K562 (cell line): ENCODE measurements around the gene MTA1. TPM values are rescaled to one million over a fixed set of nuclear protein-coding genes. Genes with fewer than 3 reads are reported as not detected.

Source experiments
- ATAC-seq: fragments of 200-7000 bp; cut with Tn5 transposase; 3 replicates; pipeline ENCODE4 v1.9.1; 2020; ENCODE audit warnings: moderate library complexity
- BruUV-seq: library from RNA; stranded (reverse); fragments of 400-500 nt; replicated peaks from 2 replicates; lab custom pipeline; 2021; lab: Mats Ljungman, UMichigan
- CTCF ChIA-PET: fragments of 300-600 bp; formaldehyde crosslinking; extraction: SDS; loops from one replicate; lab custom pipeline; 2021; ENCODE audit warnings: low intra/inter-chr PET ratio; lab: Yijun Ruan, JAX
- POLR2A ChIA-PET: fragments of 300-600, 350-650 bp; sonication (Branson Sonifier 250); formaldehyde crosslinking; extraction: SDS; loops from one replicate; lab custom pipeline; 2021; ENCODE audit warnings: antibody characterized with exemption, inconsistent platforms; lab: Yijun Ruan, JAX
- DNase-seq, 4 experiments: peaks; one replicate each; pipeline versions ENCODE4 v3.0.0 to v3.0.0-alpha.2; 2011 to 2018; ENCODE audit warnings: low spot score in 3 of 4, mixed read lengths in 3 of 4; ENCODE audit errors: extremely low read depth in 1 of 4
- FAIRE-seq: peaks from 2 replicates; lab custom pipeline; 2011; peaks lifted over from hg19 to GRCh38; lab: Jason Lieb, UNC
- H2AFZ ChIP-seq: 2 replicates; pipeline ENCODE4 v1.6.0; 2011; ENCODE audit warnings: low read depth, low read length, control low read depth, inconsistent platforms
- H3K27ac ChIP-seq: fragments of 200-600 bp; 3 replicates; pipeline ENCODE4 v1.8.0; 2011; ENCODE audit warnings: low read depth, mild to moderate bottlenecking, control low read depth, inconsistent platforms, low read length, moderate library complexity, mixed read lengths; ENCODE audit errors: extremely low read depth
- H3K27me3 ChIP-seq, 2 experiments: fragments of 300-600 bp in 1 of 2; 2 replicates in 1 of 2; 3 replicates in 1 of 2; pipeline versions ENCODE4 v1.6.0 to v1.8.0; 2011; ENCODE audit warnings: inconsistent platforms in 2 of 2, low read length in 2 of 2, mild to moderate bottlenecking in 1 of 2, mixed read lengths in 1 of 2, moderate library complexity in 1 of 2; ENCODE audit not compliant: control insufficient read depth in 2 of 2, insufficient read depth in 2 of 2
- H3K36me3 ChIP-seq: fragments of 300-600 bp; 3 replicates; pipeline ENCODE4 v1.8.0; 2011; ENCODE audit warnings: mild to moderate bottlenecking, low read length, inconsistent platforms; ENCODE audit not compliant: control insufficient read depth, insufficient read depth
- H3K4me1 ChIP-seq, 2 experiments: fragments of 200-600 bp in 1 of 2; replicated peaks in 1 of 2; 2 replicates in 1 of 2; 3 replicates in 1 of 2; pipeline versions ENCODE4 v1.5.1 to v1.8.0; 2011; ENCODE audit warnings: inconsistent platforms in 2 of 2, low read length in 2 of 2, mild to moderate bottlenecking in 1 of 2, mixed read lengths in 1 of 2, moderate library complexity in 1 of 2; ENCODE audit not compliant: control insufficient read depth in 2 of 2, insufficient read depth in 2 of 2
- H3K4me2 ChIP-seq: 2 replicates; pipeline ENCODE4 v1.6.1; 2011; ENCODE audit warnings: low read length, control low read depth, inconsistent platforms, mixed read lengths; ENCODE audit not compliant: insufficient read depth
- H3K4me3 ChIP-seq: fragments of 200-600 bp; sonication (generic), shearing (Covaris generic); 2 replicates; pipeline ENCODE4 v1.5.1; 2016; ENCODE audit warnings: control low read depth, inconsistent platforms
- H3K79me2 ChIP-seq: fragments of 200-600 bp; 3 replicates; pipeline ENCODE4 v1.8.0; 2011; ENCODE audit warnings: low read length, inconsistent platforms; ENCODE audit not compliant: control insufficient read depth, insufficient read depth
- H3K9ac ChIP-seq, 2 experiments: 2 replicates each; pipeline versions ENCODE4 v1.6.0 to v1.6.1; 2011; ENCODE audit warnings: low read depth in 2 of 2, low read length in 2 of 2, control low read depth in 1 of 2, inconsistent platforms in 1 of 2, mild to moderate bottlenecking in 1 of 2, mixed read lengths in 1 of 2; ENCODE audit not compliant: insufficient read depth in 1 of 2
- H3K9me1 ChIP-seq: one replicate; pipeline ENCODE4 v1.6.0; 2011; ENCODE audit warnings: inconsistent platforms, mild to moderate bottlenecking, low read length, moderate library complexity; ENCODE audit not compliant: control insufficient read depth, insufficient read depth
- H3K9me3 ChIP-seq: replicated peaks from 2 replicates; pipeline ENCODE4 v1.5.1; 2011; ENCODE audit warnings: low read depth, low read length, inconsistent platforms; ENCODE audit not compliant: control insufficient read depth, insufficient read depth
- H4K20me1 ChIP-seq: replicated peaks from 2 replicates; pipeline ENCODE4 v1.6.1; 2011; ENCODE audit warnings: low read length, inconsistent platforms, mixed read lengths; ENCODE audit not compliant: control insufficient read depth, insufficient read depth
- CREBBP ChIP-seq: IDR thresholded peaks from one replicate; pipeline ENCODE4 v1.6.1; 2012; ENCODE audit warnings: low read depth, mild to moderate bottlenecking, control low read depth, inconsistent platforms, low read length
- ELK1 ChIP-seq: sonication (generic); formaldehyde crosslinking; IDR thresholded peaks from 2 replicates; pipeline ENCODE4 v1.8.1; 2022; ENCODE audit warnings: missing genetic modification reagents
- NR2C1 ChIP-seq, 2 experiments: fragments of 450-650 bp; IDR thresholded peaks; 2 replicates each; pipeline ENCODE4 v1.6.1; 2017; ENCODE audit warnings: mild to moderate bottlenecking in 2 of 2, antibody characterized with exemption in 1 of 2, inconsistent platforms in 1 of 2, missing compliant biosample characterization in 1 of 2, missing genetic modification characterization in 1 of 2
- NUFIP1 ChIP-seq: fragments of 450-650 bp; IDR thresholded peaks from 2 replicates; pipeline ENCODE4 v1.6.1; 2018; ENCODE audit not compliant: partially characterized antibody
- REST ChIP-seq, 2 experiments: fragments of 450-650 bp; formaldehyde crosslinking in 1 of 2; IDR thresholded peaks; 2 replicates each; pipeline versions ENCODE4 v1.4.0 to v1.6.1; 2014 to 2020; ENCODE audit warnings: mild to moderate bottlenecking in 2 of 2, borderline replicate concordance in 1 of 2, low read depth in 1 of 2
- ZBTB17 ChIP-seq: fragments of 450-650 bp; formaldehyde crosslinking; IDR thresholded peaks from 2 replicates; pipeline ENCODE4 v1.4.0; 2020; ENCODE audit warnings: mild to moderate bottlenecking
- ZBTB8A ChIP-seq: fragments of 450-650 bp; IDR thresholded peaks from 2 replicates; pipeline ENCODE4 v1.6.1; 2018; ENCODE audit warnings: mild to moderate bottlenecking, moderate library complexity; ENCODE audit not compliant: partially characterized antibody
- ZNF124 ChIP-seq: sonication (generic); formaldehyde crosslinking; IDR thresholded peaks from 2 replicates; pipeline ENCODE4 v1.8.1; 2022; ENCODE audit warnings: missing genetic modification reagents
- ZNF586 ChIP-seq: fragments of 450-650 bp; formaldehyde crosslinking; conservative IDR thresholded peaks from 2 replicates; pipeline ENCODE4 v1.4.0; 2020; ENCODE audit warnings: mild to moderate bottlenecking, moderate library complexity
- ZNF668 ChIP-seq: fragments of 250-450 bp; sonication (Bioruptor Pico); IDR thresholded peaks from 2 replicates; pipeline ENCODE4 v1.8.0; 2022; ENCODE audit warnings: mild to moderate bottlenecking, inconsistent platforms
- WGBS: fragments of 100-300 bp; shearing (Covaris generic); methylation state at CpG from one replicate; pipeline ENCODE4 v1.1.6; 2016; ENCODE audit warnings: low coverage, mixed read lengths; ENCODE audit not compliant: insufficient coverage; ENCODE audit errors: missing lambda C conversion rate; 5-methylcytosine and 5-hydroxymethylcytosine counted together
- in situ Hi-C: fragments of 300-500 bp; cut with MboI; formaldehyde crosslinking; loops from 4 replicates; pipeline ENCODE4 v1.15.0; 2018; ENCODE audit warnings: inconsistent platforms, mixed read lengths
- intact Hi-C: fragments of 100-400 bp; cut with micrococcal nuclease; formaldehyde crosslinking; loops from 2 replicates; pipeline ENCODE4 v1.14.2; 2022
- polyA plus RNA-seq, 8 experiments: library from polyadenylated mRNA; depleted of rRNA in 4 of 8; stranded (reverse) in 5 of 8; unstranded in 3 of 8; fragments of >200 nt; fragmentation: Nextera tagmentation in 2 of 8; fragmentation: Illumina TruSeq in 1 of 8; extraction: Ambion mirVana in 2 of 8; extraction: Trizol in 1 of 8; gene quantifications; 2 replicates each; pipeline versions ENCODE4 v1.2.1 to v1.2.3, GENCODE V29; 2011 to 2014; ENCODE audit warnings: inconsistent platforms in 1 of 8, missing spikeins in 1 of 8
- total RNA-seq, 7 experiments: library from RNA; depleted of rRNA in 6 of 7; stranded (reverse); fragments of >200 nt in 6 of 7; fragmentation: Illumina TruSeq in 2 of 7; extraction: Trizol in 2 of 7; gene quantifications; 2 replicates each; pipeline versions ENCODE4 v1.2.1 to v1.2.3, GENCODE V29; 2011 to 2021; ENCODE audit warnings: low replicate concordance in 1 of 7

The MTA1 gene
- total and polyA plus RNA-seq, 9 of the 15 experiments (the other 6 are each of a cell fraction or from before 2014, with no cell fraction given) = 0.13 to 118 (median 32.3) TPM

- Histone ChIP-seq H3K79me2 (peaks cover 34% of the 10 kb centered on the region), H3K4me3 (no peak overlapping the region), H3K27ac (no peak overlapping the region), H3K27me3 (no peaks in the 10 kb centered on the region), H2AFZ (no peak overlapping the region), H3K4me1 (peaks cover 0 to 49% of the 10 kb centered on the region in 2 experiments; a peak in 2 of 5 replicates), H3K36me3 (peaks cover 51% of the 10 kb centered on the region; the same call in 1 of the 3 replicates), H3K9me1 (no peaks in the 10 kb centered on the region), H4K20me1 (peaks cover 8% of the 10 kb centered on the region; the same call in 1 of the 2 replicates), H3K9me3 (no peaks in the 10 kb centered on the region), H3K9ac (no peak overlapping the region), H3K4me2 (no peak overlapping the region)
- POLR2A ChIA-PET = no interaction called here
- in situ Hi-C loops = no loop called here
- DNase-seq (no peak), ATAC-seq (no peak), FAIRE-seq (no peak)
- intact Hi-C loops = no loop called here
- CTCF ChIA-PET = no interaction called here
- no TSS peak for BruUV-seq
- WGBS = 100% methylated on average over 3 of the region's 9 CpGs
- no peak for TF ChIP-seq REST (IDR thresholded peaks at IDR 0.05; ENCODE audit: borderline replicate concordance)
- no peak for TF ChIP-seq REST (CRISPR knock-in tag; IDR thresholded peaks at IDR 0.05; ENCODE audit: low read depth)
- TF ChIP-seq ZNF668 (CRISPR knock-in tag) = no peak
- TF ChIP-seq ZNF586 (CRISPR knock-in tag) = no peak
- no peak for TF ChIP-seq ZBTB17
- TF ChIP-seq ELK1 (CRISPR knock-in tag) = no peak
- no peak for TF ChIP-seq ZBTB8A
- no peak for TF ChIP-seq NUFIP1
- no peak for TF ChIP-seq NR2C1 (IDR thresholded peaks at IDR 0.05)
- no peak for TF ChIP-seq NR2C1 (tag; IDR thresholded peaks at IDR 0.05)
- TF ChIP-seq CREBBP = no peak
- no peak for TF ChIP-seq ZNF124 (CRISPR knock-in tag)
Observed at GRCh38 chr14:105440992-105441391, 21.4 kb downstream of the MTA1 start.
